KBM-7 (cell line): ENCODE data around the gene PCDHGA1.
"Not testable (repeated sequence)": the region's sequence is repeated elsewhere in the genome, so short reads cannot be mapped to it uniquely, and the experiment has no call there.

ENCODE experiments used
- DNase-seq: peaks from one replicate; pipeline ENCODE4 v3.0.0-alpha.2; 2015
- in situ Hi-C: fragments of 300-500 bp; cut with MboI; formaldehyde crosslinking; loops from 2 replicates; pipeline ENCODE4 v1.14.3; 2020; ENCODE audit warnings: low sequenced_read_pairs, low pct_unique_long_range_greater_than_20kb, mixed read lengths

PCDHGA1 gene

GRCh38 chr5:141397756-141398551 is 67.6 kb downstream of the PCDHGA1 start, which contains the start of gene PCDHGB5:
TSS of gene PCDHGB5 (plus strand) at chr5:141397947. CDS start at chr5:141398128, 181 bp downstream.
- in situ Hi-C loops, DNase-seq: not testable (repeated sequence)

- DNase-seq, result no peak
- in situ Hi-C loops, result no loop called here
Observed at GRCh38 chr5:141398608-141399007, 68.3 kb downstream of the PCDHGA1 start.

GRCh38 chr5:141399555-141400258 is 69.4 kb downstream of the PCDHGA1 start:
- DNase-seq, result no peak
- in situ Hi-C loops, result no loop called here

GRCh38 chr5:141402553-141403243 is 72.4 kb downstream of the PCDHGA1 start, which contains the start of gene PCDHGA9:
TSS of gene PCDHGA9 (plus strand) at chr5:141402778. CDS start at chr5:141402953, 175 bp downstream.
- in situ Hi-C loops, result no loop called here

GRCh38 chr5:141403387-141403786 is 73.1 kb downstream of the PCDHGA1 start:
- in situ Hi-C loops, result no loop called here
- DNase-seq, result no peak

More at GRCh38 chr5:141402553-141403243, 72.4 kb downstream of the PCDHGA1 start, which contains the start of gene PCDHGA9:
- peak; percentile 3 for DNase-seq

GRCh38 chr5:141407790-141408505 is 77.6 kb downstream of the PCDHGA1 start, which contains the start of gene PCDHGB6:
TSS of gene PCDHGB6 (plus strand) at chr5:141408021. CDS start at chr5:141408203, 182 bp downstream.
- in situ Hi-C loops, DNase-seq: not testable (repeated sequence)

GRCh38 chr5:141409598-141410306 is 79.4 kb downstream of the PCDHGA1 start:
- in situ Hi-C loops, result no loop called here
- DNase-seq, result no peak

GRCh38 chr5:141411575-141411974 is 81.3 kb downstream of the PCDHGA1 start:
- in situ Hi-C loops, result no loop called here
- DNase-seq, result no peak

- in situ Hi-C loops, result no loop called here
- DNase-seq, result peak; percentile 87
Observed at GRCh38 chr5:141412854-141413539, 82.7 kb downstream of the PCDHGA1 start, which contains the start of gene PCDHGA10. TSS of gene PCDHGA10 (plus strand) at chr5:141412987. CDS start at chr5:141413176, 189 bp downstream.

- DNase-seq, result no peak
- in situ Hi-C loops, result no loop called here
Observed at GRCh38 chr5:141413540-141414069, 83.3 kb downstream of the PCDHGA1 start.

GRCh38 chr5:141414548-141415274 is 84.4 kb downstream of the PCDHGA1 start:
- DNase-seq, in situ Hi-C loops: not testable (repeated sequence)

GRCh38 chr5:141415275-141415618 is 84.9 kb downstream of the PCDHGA1 start:
- in situ Hi-C loops, result not testable (repeated sequence)

GRCh38 chr5:141417494-141418172 is 87.3 kb downstream of the PCDHGA1 start, which contains the start of gene PCDHGB7:
TSS of gene PCDHGB7 (plus strand) at chr5:141417677. CDS start at chr5:141417860, 183 bp downstream.
- peak; percentile 13 for DNase-seq
- in situ Hi-C loops, result not testable (repeated sequence)

More at GRCh38 chr5:141415275-141415618, 84.9 kb downstream of the PCDHGA1 start:
- DNase-seq, result not testable (repeated sequence)

GRCh38 chr5:141419074-141419880 is 89.0 kb downstream of the PCDHGA1 start:
- in situ Hi-C loops, result no loop called here
- no peak for DNase-seq

GRCh38 chr5:141420855-141421488 is 90.7 kb downstream of the PCDHGA1 start, which contains the start of gene PCDHGA11:
TSS of gene PCDHGA11 (plus strand) at chr5:141421051. CDS start at chr5:141421228, 177 bp downstream.
- DNase-seq, result peak; percentile 33
- in situ Hi-C loops, result no loop called here
